ENCODE results near the gene SRXN1.

Gene SRXN1

GRCh38 chr20:684676-685319 lies 31.8 kb upstream of the SRXN1 start:
- Histone ChIP-seq H3K4me3 (ENCODE audit: low read depth, low read length) (no peak overlapping the region), H3K4me2 (ENCODE audit: low read length) (no peak overlapping the region), H3K9ac (no peak overlapping the region), H3K79me2 (no peaks in the 10 kb centered on the region), H2AFZ (peak overlapping the region; percentile 6), H3K27ac (no peak overlapping the region), H3K27me3 (ENCODE audit: control insufficient read depth, insufficient read depth, low read length) (no peaks in the 10 kb centered on the region), H3K9me3 (ENCODE audit: control insufficient read depth, low read length) (no peaks in the 10 kb centered on the region), H3K4me1 (peaks cover 11% of the 10 kb centered on the region), H3K36me3 (ENCODE audit: control insufficient read depth, insufficient read depth, low read length) (no peaks in the 10 kb centered on the region)
- no peak for TF ChIP-seq CTCF (IDR thresholded peaks at IDR 0.05)

GRCh38 chr20:682123-682522 lies 29.1 kb upstream of the SRXN1 start:
- no peak overlapping the region for H3K4me2 ChIP-seq (ENCODE audit: low read length)
- no peak overlapping the region for H3K9ac ChIP-seq
- H3K79me2 ChIP-seq, result no peaks in the 10 kb centered on the region
- H2AFZ ChIP-seq, result no peak overlapping the region
- no peaks in the 10 kb centered on the region for H3K4me1 ChIP-seq
- no peak overlapping the region for H3K4me3 ChIP-seq (ENCODE audit: low read depth, low read length)
- no peak for TF ChIP-seq CTCF (IDR thresholded peaks at IDR 0.05)
- no peaks in the 10 kb centered on the region for H3K9me3 ChIP-seq (ENCODE audit: control insufficient read depth, low read length)
- H3K27me3 ChIP-seq (ENCODE audit: control insufficient read depth, insufficient read depth, low read length), result no peaks in the 10 kb centered on the region
- H3K36me3 ChIP-seq (ENCODE audit: control insufficient read depth, insufficient read depth, low read length), result no peaks in the 10 kb centered on the region
- H3K27ac ChIP-seq, result no peak overlapping the region

- Histone ChIP-seq H3K27me3 (ENCODE audit: control insufficient read depth, insufficient read depth, low read length) (no peaks in the 10 kb centered on the region), H2AFZ (no peak overlapping the region)
Observed at GRCh38 chr20:680638-681187, 27.7 kb upstream of the SRXN1 start.

GRCh38 chr20:677957-678356 lies 25.0 kb upstream of the SRXN1 start:
- no peak overlapping the region for H3K4me3 ChIP-seq (ENCODE audit: low read depth, low read length)
- H3K36me3 ChIP-seq (ENCODE audit: control insufficient read depth, insufficient read depth, low read length), result no peaks in the 10 kb centered on the region
- H3K9me3 ChIP-seq (ENCODE audit: control insufficient read depth, low read length), result no peaks in the 10 kb centered on the region
- peaks cover 16% of the 10 kb centered on the region for H3K4me1 ChIP-seq
- no peak for TF ChIP-seq CTCF (IDR thresholded peaks at IDR 0.05)
- no peak overlapping the region for H3K27ac ChIP-seq
- no peak overlapping the region for H3K9ac ChIP-seq
- H2AFZ ChIP-seq, result no peak overlapping the region
- no peak overlapping the region for H3K4me2 ChIP-seq (ENCODE audit: low read length)
- no peaks in the 10 kb centered on the region for H3K27me3 ChIP-seq (ENCODE audit: control insufficient read depth, insufficient read depth, low read length)
- no peaks in the 10 kb centered on the region for H3K79me2 ChIP-seq

More at GRCh38 chr20:680638-681187, 27.7 kb upstream of the SRXN1 start:
- Histone ChIP-seq H3K4me3 (ENCODE audit: low read depth, low read length) (no peak overlapping the region), H3K36me3 (ENCODE audit: control insufficient read depth, insufficient read depth, low read length) (no peaks in the 10 kb centered on the region), H3K79me2 (no peaks in the 10 kb centered on the region), H3K27ac (no peak overlapping the region), H3K4me2 (ENCODE audit: low read length) (no peak overlapping the region), H3K9me3 (ENCODE audit: control insufficient read depth, low read length) (no peaks in the 10 kb centered on the region), H3K4me1 (peaks cover 5% of the 10 kb centered on the region), H3K9ac (no peak overlapping the region)
- no peak for TF ChIP-seq CTCF (IDR thresholded peaks at IDR 0.05)

GRCh38 chr20:676967-677366 lies 24.0 kb upstream of the SRXN1 start:
- H2AFZ ChIP-seq, result peak overlapping the region; percentile 82
- no peaks in the 10 kb centered on the region for H3K9me3 ChIP-seq (ENCODE audit: control insufficient read depth, low read length)
- no peak overlapping the region for H3K4me3 ChIP-seq (ENCODE audit: low read depth, low read length)
- no peaks in the 10 kb centered on the region for H3K27me3 ChIP-seq (ENCODE audit: control insufficient read depth, insufficient read depth, low read length)
- no peak overlapping the region for H3K4me2 ChIP-seq (ENCODE audit: low read length)
- no peaks in the 10 kb centered on the region for H3K36me3 ChIP-seq (ENCODE audit: control insufficient read depth, insufficient read depth, low read length)
- no peak for TF ChIP-seq CTCF (IDR thresholded peaks at IDR 0.05)
- H3K4me1 ChIP-seq, result peaks cover 19% of the 10 kb centered on the region
- no peaks in the 10 kb centered on the region for H3K79me2 ChIP-seq
- peak overlapping the region; percentile 96 for H3K27ac ChIP-seq
- H3K9ac ChIP-seq, result no peak overlapping the region
